Kidney epithelial cell (primary cell): Measurements from ENCODE around the gene RASAL1. TPM values are rescaled to one million over a fixed set of nuclear protein-coding genes. Genes with fewer than 3 reads are reported as not detected.

Experiments used
- DNase-seq: peaks from one replicate; pipeline ENCODE4 v3.0.0-alpha.2; 2010; ENCODE audit warnings: low read depth
- H3K27me3 ChIP-seq: 2 replicates; pipeline ENCODE4 v1.6.0; 2011; ENCODE audit warnings: low read length; ENCODE audit not compliant: control insufficient read depth, insufficient read depth
- H3K36me3 ChIP-seq: 2 replicates; pipeline ENCODE4 v1.5.1; 2011; ENCODE audit warnings: low read length; ENCODE audit not compliant: control insufficient read depth, insufficient read depth
- H3K4me3 ChIP-seq: 2 replicates; pipeline ENCODE4 v1.5.1; 2011; ENCODE audit warnings: low read depth, mild to moderate bottlenecking, control low read depth, low read length
- CTCF ChIP-seq: IDR thresholded peaks from 2 replicates; pipeline ENCODE4 v1.5.1; 2011; ENCODE audit warnings: mild to moderate bottlenecking, moderate library complexity, low read length, control low read depth, inconsistent platforms; ENCODE audit not compliant: insufficient read depth, poor library complexity, severe bottlenecking
- total RNA-seq: library from RNA; depleted of rRNA; stranded (reverse); fragments of >200 nt; gene quantifications from 2 replicates; pipeline ENCODE4 v1.2.3, GENCODE V29; 2015

Gene RASAL1
- total RNA-seq, 1 donor from 2014 or later, result 1.1 TPM

GRCh38 chr12:113051759-113052158, 83.8 kb downstream of the RASAL1 start:
- no peak for TF ChIP-seq CTCF

GRCh38 chr12:113050795-113051194, 84.8 kb downstream of the RASAL1 start:
- no peak overlapping the region for H3K4me3 ChIP-seq
- no peak for DNase-seq
- H3K27me3 ChIP-seq, result peaks cover 19% of the 10 kb centered on the region
- no peak for TF ChIP-seq CTCF
- H3K36me3 ChIP-seq, result no peaks in the 10 kb centered on the region

More at GRCh38 chr12:113051759-113052158, 83.8 kb downstream of the RASAL1 start:
- H3K4me3 ChIP-seq, result no peak overlapping the region
- H3K27me3 ChIP-seq, result peaks cover 29% of the 10 kb centered on the region
- no peak for DNase-seq
- H3K36me3 ChIP-seq, result no peaks in the 10 kb centered on the region

GRCh38 chr12:113049976-113050742, 85.4 kb downstream of the RASAL1 start:
- peaks cover 15% of the 10 kb centered on the region for H3K27me3 ChIP-seq
- TF ChIP-seq CTCF, result peak; percentile 81
- DNase-seq, result peak; percentile 37
- no peak overlapping the region for H3K4me3 ChIP-seq
- H3K36me3 ChIP-seq, result no peaks in the 10 kb centered on the region

Other genes starting within 250 kb of the RASAL1 start
- 6.0 and 6.4 TPM in 2 replicates for gene OAS1, start 228.8 kb downstream of the RASAL1 start, total RNA-seq
- gene OAS3, start 197.3 kb downstream of the RASAL1 start, total RNA-seq, result 26.4 and 29.0 TPM in 2 replicates
- 1.0 and 3.6 TPM in 2 replicates for gene OAS2, start 157.2 kb downstream of the RASAL1 start, total RNA-seq
- 0.89 and 1.8 TPM in 2 replicates for gene DTX1, start 79.0 kb downstream of the RASAL1 start, total RNA-seq
- not detected in 2 replicates for gene CFAP73, start 14.0 kb upstream of the RASAL1 start, total RNA-seq
- 73.9 and 77.6 TPM in 2 replicates for gene DDX54, start 49.7 kb upstream of the RASAL1 start, total RNA-seq
- 33.6 and 36.0 TPM in 2 replicates for gene RITA1, start 50.0 kb upstream of the RASAL1 start, total RNA-seq
- 25.8 and 34.9 TPM in 2 replicates for gene TPCN1, start 85.7 kb upstream of the RASAL1 start, total RNA-seq
- 40.2 and 41.1 TPM in 2 replicates for gene SLC8B1, start 199.3 kb upstream of the RASAL1 start, total RNA-seq
- 54.3 and 71.5 TPM in 2 replicates for gene PLBD2, start 222.8 kb upstream of the RASAL1 start, total RNA-seq